GM12865 (cell line): ENCODE measurements around the gene THRSP.
"Not testable (repeated sequence)": the region's sequence is repeated elsewhere in the genome, so short reads cannot be mapped to it uniquely, and the experiment has no call there.

Experiments
- DNase-seq: peaks from one replicate; pipeline ENCODE4 v3.0.0; 2010; ENCODE audit warnings: low read depth
- H3K4me3 ChIP-seq: 2 replicates; pipeline ENCODE4 v1.5.1; 2011; ENCODE audit warnings: mild to moderate bottlenecking, low read depth, low read length, control low read depth
- CTCF ChIP-seq: IDR thresholded peaks from 2 replicates; pipeline ENCODE4 v1.5.1; 2011; ENCODE audit warnings: low read length, control low read depth, low read depth, inconsistent platforms; ENCODE audit not compliant: insufficient read depth; ENCODE audit errors: missing control alignments

The THRSP gene

GRCh38 chr11:78023426-78023825 lies 40.2 kb upstream of the THRSP start:
- no peak overlapping the region for H3K4me3 ChIP-seq

GRCh38 chr11:78025378-78025777 lies 38.3 kb upstream of the THRSP start:
- DNase-seq = no peak
- TF ChIP-seq CTCF = no peak
- no peak overlapping the region for H3K4me3 ChIP-seq

More at GRCh38 chr11:78023426-78023825, 40.2 kb upstream of the THRSP start:
- DNase-seq = no peak
- TF ChIP-seq CTCF = no peak

- TF ChIP-seq CTCF = no peak
- no peak overlapping the region for H3K4me3 ChIP-seq
- no peak for DNase-seq
These were observed 35.9 kb upstream of the THRSP start for GRCh38 chr11:78027759-78028158.

- H3K4me3 ChIP-seq = not testable (repeated sequence)
These were observed 35.2 kb upstream of the THRSP start for GRCh38 chr11:78028423-78028822.

GRCh38 chr11:78030429-78031325 lies 33.0 kb upstream of the THRSP start:
- no peak overlapping the region for H3K4me3 ChIP-seq
- no peak for DNase-seq
- no peak for TF ChIP-seq CTCF

More at GRCh38 chr11:78028423-78028822, 35.2 kb upstream of the THRSP start:
- not testable (repeated sequence) for DNase-seq

GRCh38 chr11:78031629-78032028 lies 32.0 kb upstream of the THRSP start:
- DNase-seq = peak; percentile 60
- no peak for TF ChIP-seq CTCF
- no peak overlapping the region for H3K4me3 ChIP-seq

GRCh38 chr11:78032090-78032489 lies 31.6 kb upstream of the THRSP start:
- no peak overlapping the region for H3K4me3 ChIP-seq
- no peak for DNase-seq
- no peak for TF ChIP-seq CTCF
